ENCODE results near the gene TBC1D8.

Gene TBC1D8

GRCh38 chr2:101036562-101036961 is 114.6 kb downstream of the TBC1D8 start:
- no peak for DNase-seq (ENCODE audit: low spot score)
- no peak overlapping the region for H3K14ac ChIP-seq (ENCODE audit: low read length)
- no peak overlapping the region for H3K9ac ChIP-seq (ENCODE audit: low read depth, low read length, poor library complexity)
- no peak overlapping the region for H2BK120ac ChIP-seq (ENCODE audit: low read depth, low read length)
- peaks cover 0 to 1% of the 10 kb centered on the region in 2 donors for H3K4me1 ChIP-seq (ENCODE audit: control insufficient read depth in 2 of 2, insufficient read depth in 1 of 2, low read depth in 1 of 2, low read length in 2 of 2)
- H2BK15ac ChIP-seq (ENCODE audit: low read length), result no peak overlapping the region
- H3K4ac ChIP-seq (ENCODE audit: low read length), result no peak overlapping the region
- no peak overlapping the region for H3K18ac ChIP-seq (ENCODE audit: low read length)
- no peak overlapping the region for H3K27ac ChIP-seq (replicated peaks; ENCODE audit: low read length)
- H2AK5ac ChIP-seq (ENCODE audit: low read depth, low read length), result no peak overlapping the region
- H3K4me3 ChIP-seq (ENCODE audit: low read length in 2 of 2), result no peak overlapping the region
- no peak overlapping the region for H3K4me2 ChIP-seq (ENCODE audit: insufficient read depth, low read length, poor library complexity, severe bottlenecking)
- no peak overlapping the region for H2BK5ac ChIP-seq (ENCODE audit: low read length)
- H3K36me3 ChIP-seq (replicated peaks in 1 of 2; ENCODE audit: control insufficient read depth in 2 of 2, insufficient read depth in 2 of 2, low read length in 2 of 2), result peaks cover 0 to 2% of the 10 kb centered on the region in 2 donors
- no peak overlapping the region for H4K91ac ChIP-seq (ENCODE audit: low read depth, low read length, poor library complexity)
- no peaks in the 10 kb centered on the region for H3K9me3 ChIP-seq (replicated peaks in 1 of 2; ENCODE audit: control insufficient read depth in 2 of 2, insufficient read depth in 1 of 2, low read depth in 1 of 2, low read length in 2 of 2)
- no peak overlapping the region for H3K23ac ChIP-seq (ENCODE audit: low read depth, low read length, poor library complexity)
- no CpG with 5 or more reads among the region's 2 CpGs for WGBS, 2 donors (ENCODE audit: extremely low coverage in 2 of 2, insufficient read length in 2 of 2, insufficient replicate concordance in 1 of 2)
- H2BK12ac ChIP-seq (ENCODE audit: low read length), result no peak overlapping the region
- H4K8ac ChIP-seq (ENCODE audit: low read depth, low read length), result no peak overlapping the region
- H3K79me1 ChIP-seq (ENCODE audit: low read depth, low read length), result no peaks in the 10 kb centered on the region
- H2AFZ ChIP-seq (ENCODE audit: low read length), result no peak overlapping the region
- no peaks in the 10 kb centered on the region for H3K27me3 ChIP-seq (ENCODE audit: control insufficient read depth in 3 of 3, insufficient read depth in 3 of 3, low read depth in 1 of 3, low read length in 3 of 3)

GRCh38 chr2:101032084-101032776 is 119.0 kb downstream of the TBC1D8 start:
- no CpG with 5 or more reads among the region's 15 CpGs for WGBS, 2 donors (ENCODE audit: extremely low coverage in 2 of 2, insufficient read length in 2 of 2, insufficient replicate concordance in 1 of 2)

GRCh38 chr2:101030866-101031554 is 120.2 kb downstream of the TBC1D8 start:
- H3K9me3 ChIP-seq (replicated peaks in 1 of 2; ENCODE audit: control insufficient read depth in 2 of 2, insufficient read depth in 1 of 2, low read depth in 1 of 2, low read length in 2 of 2), result peaks cover 4 to 7% of the 10 kb centered on the region in 2 donors
- no peaks in the 10 kb centered on the region for H3K79me1 ChIP-seq (ENCODE audit: low read depth, low read length)
- no peak overlapping the region for H2AK5ac ChIP-seq (ENCODE audit: low read depth, low read length)
- H4K8ac ChIP-seq (ENCODE audit: low read depth, low read length), result no peak overlapping the region
- H3K4me3 ChIP-seq (ENCODE audit: low read length in 2 of 2), result no peak overlapping the region
- no peak overlapping the region for H3K23ac ChIP-seq (ENCODE audit: low read depth, low read length, poor library complexity)
- H3K9ac ChIP-seq (ENCODE audit: low read depth, low read length, poor library complexity), result no peak overlapping the region
- no peak overlapping the region for H3K4me2 ChIP-seq (ENCODE audit: insufficient read depth, low read length, poor library complexity, severe bottlenecking)
- H2AFZ ChIP-seq (ENCODE audit: low read length), result no peak overlapping the region
- no peak overlapping the region for H4K91ac ChIP-seq (ENCODE audit: low read depth, low read length, poor library complexity)
- H2BK120ac ChIP-seq (ENCODE audit: low read depth, low read length), result no peak overlapping the region
- H3K4me1 ChIP-seq (ENCODE audit: control insufficient read depth in 2 of 2, insufficient read depth in 1 of 2, low read depth in 1 of 2, low read length in 2 of 2), result peaks cover 6 to 8% of the 10 kb centered on the region in 2 donors
- no peak overlapping the region for H2BK12ac ChIP-seq (ENCODE audit: low read length)
- H2BK5ac ChIP-seq (ENCODE audit: low read length), result no peak overlapping the region
- WGBS, 2 donors (ENCODE audit: extremely low coverage in 2 of 2, insufficient read length in 2 of 2, insufficient replicate concordance in 1 of 2), result no CpG with 5 or more reads among the region's 10 CpGs
- no peak overlapping the region for H3K14ac ChIP-seq (ENCODE audit: low read length)
- no peak overlapping the region for H3K27ac ChIP-seq (replicated peaks; ENCODE audit: low read length)
- H3K36me3 ChIP-seq (replicated peaks in 1 of 2; ENCODE audit: control insufficient read depth in 2 of 2, insufficient read depth in 2 of 2, low read length in 2 of 2), result peaks cover 0 to 3% of the 10 kb centered on the region in 2 donors
- H3K18ac ChIP-seq (ENCODE audit: low read length), result no peak overlapping the region
- no peaks in the 10 kb centered on the region for H3K27me3 ChIP-seq (ENCODE audit: control insufficient read depth in 3 of 3, insufficient read depth in 3 of 3, low read depth in 1 of 3, low read length in 3 of 3)
- no peak overlapping the region for H3K4ac ChIP-seq (ENCODE audit: low read length)
- DNase-seq (ENCODE audit: low spot score), result no peak
- no peak overlapping the region for H2BK15ac ChIP-seq (ENCODE audit: low read length)

More at GRCh38 chr2:101032084-101032776, 119.0 kb downstream of the TBC1D8 start:
- H2AK5ac ChIP-seq (ENCODE audit: low read depth, low read length), result no peak overlapping the region
- H2BK15ac ChIP-seq (ENCODE audit: low read length), result no peak overlapping the region
- no peak overlapping the region for H3K4me2 ChIP-seq (ENCODE audit: insufficient read depth, low read length, poor library complexity, severe bottlenecking)
- H2BK12ac ChIP-seq (ENCODE audit: low read length), result no peak overlapping the region
- no peak overlapping the region for H4K8ac ChIP-seq (ENCODE audit: low read depth, low read length)
- H3K27ac ChIP-seq (replicated peaks; ENCODE audit: low read length), result no peak overlapping the region
- no peak overlapping the region for H3K4ac ChIP-seq (ENCODE audit: low read length)
- H4K91ac ChIP-seq (ENCODE audit: low read depth, low read length, poor library complexity), result no peak overlapping the region
- H3K9me3 ChIP-seq (replicated peaks in 1 of 2; ENCODE audit: control insufficient read depth in 2 of 2, insufficient read depth in 1 of 2, low read depth in 1 of 2, low read length in 2 of 2), result peaks cover 4 to 7% of the 10 kb centered on the region in 2 donors
- no peaks in the 10 kb centered on the region for H3K4me1 ChIP-seq (ENCODE audit: control insufficient read depth in 2 of 2, insufficient read depth in 1 of 2, low read depth in 1 of 2, low read length in 2 of 2)
- H3K18ac ChIP-seq (ENCODE audit: low read length), result no peak overlapping the region
- H2AFZ ChIP-seq (ENCODE audit: low read length), result no peak overlapping the region
- no peak overlapping the region for H3K4me3 ChIP-seq (ENCODE audit: low read length in 2 of 2)
- H3K27me3 ChIP-seq (ENCODE audit: control insufficient read depth in 3 of 3, insufficient read depth in 3 of 3, low read depth in 1 of 3, low read length in 3 of 3), result no peaks in the 10 kb centered on the region
- H3K23ac ChIP-seq (ENCODE audit: low read depth, low read length, poor library complexity), result no peak overlapping the region
- H3K36me3 ChIP-seq (replicated peaks in 1 of 2; ENCODE audit: control insufficient read depth in 2 of 2, insufficient read depth in 2 of 2, low read length in 2 of 2), result peaks cover 0 to 3% of the 10 kb centered on the region in 2 donors
- no peak overlapping the region for H2BK120ac ChIP-seq (ENCODE audit: low read depth, low read length)
- no peak overlapping the region for H3K9ac ChIP-seq (ENCODE audit: low read depth, low read length, poor library complexity)
- no peak overlapping the region for H2BK5ac ChIP-seq (ENCODE audit: low read length)
- H3K79me1 ChIP-seq (ENCODE audit: low read depth, low read length), result no peaks in the 10 kb centered on the region
- no peak for DNase-seq (ENCODE audit: low spot score)
- no peak overlapping the region for H3K14ac ChIP-seq (ENCODE audit: low read length)

GRCh38 chr2:101027852-101028251 is 123.3 kb downstream of the TBC1D8 start:
- DNase-seq (ENCODE audit: low spot score), result no peak
- no peak overlapping the region for H2AK5ac ChIP-seq (ENCODE audit: low read depth, low read length)
- H4K91ac ChIP-seq (ENCODE audit: low read depth, low read length, poor library complexity), result no peak overlapping the region
- no peak overlapping the region for H4K8ac ChIP-seq (ENCODE audit: low read depth, low read length)
- H2BK120ac ChIP-seq (ENCODE audit: low read depth, low read length), result no peak overlapping the region
- peaks cover 10 to 11% of the 10 kb centered on the region in 2 donors for H3K4me1 ChIP-seq (ENCODE audit: control insufficient read depth in 2 of 2, insufficient read depth in 1 of 2, low read depth in 1 of 2, low read length in 2 of 2)
- no peak overlapping the region for H3K23ac ChIP-seq (ENCODE audit: low read depth, low read length, poor library complexity)
- H2BK15ac ChIP-seq (ENCODE audit: low read length), result no peak overlapping the region
- no peak overlapping the region for H2BK5ac ChIP-seq (ENCODE audit: low read length)
- no peaks in the 10 kb centered on the region for H3K79me1 ChIP-seq (ENCODE audit: low read depth, low read length)
- peaks cover 4 to 7% of the 10 kb centered on the region in 2 donors for H3K9me3 ChIP-seq (replicated peaks in 1 of 2; ENCODE audit: control insufficient read depth in 2 of 2, insufficient read depth in 1 of 2, low read depth in 1 of 2, low read length in 2 of 2)
- no CpG with 5 or more reads among the region's 8 CpGs for whole genome bisulfite sequencing, 2 donors (ENCODE audit: extremely low coverage in 2 of 2, insufficient read length in 2 of 2, insufficient replicate concordance in 1 of 2)
- H3K4me3 ChIP-seq (ENCODE audit: low read length in 2 of 2), result no peak overlapping the region
- no peak overlapping the region for H3K9ac ChIP-seq (ENCODE audit: low read depth, low read length, poor library complexity)
- no peak overlapping the region for H2BK12ac ChIP-seq (ENCODE audit: low read length)
- H3K36me3 ChIP-seq (replicated peaks in 1 of 2; ENCODE audit: control insufficient read depth in 2 of 2, insufficient read depth in 2 of 2, low read length in 2 of 2), result peaks cover 5 to 17% of the 10 kb centered on the region in 2 donors
- no peak overlapping the region for H3K27ac ChIP-seq (replicated peaks; ENCODE audit: low read length)
- no peaks in the 10 kb centered on the region for H3K27me3 ChIP-seq (ENCODE audit: control insufficient read depth in 3 of 3, insufficient read depth in 3 of 3, low read depth in 1 of 3, low read length in 3 of 3)
- H2AFZ ChIP-seq (ENCODE audit: low read length), result no peak overlapping the region
- H3K14ac ChIP-seq (ENCODE audit: low read length), result no peak overlapping the region
- H3K4ac ChIP-seq (ENCODE audit: low read length), result no peak overlapping the region
- H3K18ac ChIP-seq (ENCODE audit: low read length), result no peak overlapping the region
- H3K4me2 ChIP-seq (ENCODE audit: insufficient read depth, low read length, poor library complexity, severe bottlenecking), result no peak overlapping the region

All from neuronal stem cell (in vitro differentiated cells).